SK-N-SH treated with all-trans-retinoic acid at 6 μM for 48 hours (cell line): ENCODE measurements around the gene PRKCZ.

ENCODE experiments used
- ATAC-seq: fragments of 200-7000 bp; cut with Tn5 transposase; 3 replicates; pipeline ENCODE4 v1.9.1; 2020; ENCODE audit warnings: mild to moderate bottlenecking, moderate library complexity
- ARNTL ChIP-seq: fragments of 450-650 bp; formaldehyde crosslinking; IDR thresholded peaks from 2 replicates; pipeline ENCODE4 v1.5.0; 2020; ENCODE audit warnings: low read depth, mild to moderate bottlenecking, moderate library complexity, borderline replicate concordance
- CREB5 ChIP-seq: fragments of 250-450 bp; sonication (Bioruptor Pico); IDR thresholded peaks from 2 replicates; pipeline ENCODE4 v1.5.1; 2020; ENCODE audit warnings: low read depth, mild to moderate bottlenecking, moderate library complexity
- CSDC2 ChIP-seq: fragments of 250-450 bp; sonication (Bioruptor Pico); IDR thresholded peaks from 2 replicates; pipeline ENCODE4 v1.5.0; 2020; ENCODE audit warnings: mild to moderate bottlenecking, moderate library complexity
- CSRNP3 ChIP-seq: fragments of 250-450 bp; sonication (Bioruptor Pico); IDR thresholded peaks from 2 replicates; pipeline ENCODE4 v1.5.1; 2021; ENCODE audit warnings: mild to moderate bottlenecking, moderate library complexity
- ESRRG ChIP-seq: fragments of 250-450 bp; sonication (Bioruptor Pico); IDR thresholded peaks from 2 replicates; pipeline ENCODE4 v1.6.1; 2021; ENCODE audit warnings: mild to moderate bottlenecking
- GLIS3 ChIP-seq: fragments of 250-450 bp; sonication (Bioruptor Pico); IDR thresholded peaks from 2 replicates; pipeline ENCODE4 v1.5.0; 2020; ENCODE audit warnings: mild to moderate bottlenecking, moderate library complexity
- ISL1 ChIP-seq: fragments of 250-450 bp; sonication (Bioruptor Pico); IDR thresholded peaks from 2 replicates; pipeline ENCODE4 v2.1.2; 2022; ENCODE audit warnings: mild to moderate bottlenecking, moderate library complexity
- OSR1 ChIP-seq: fragments of 250-450 bp; sonication (Bioruptor Pico); IDR thresholded peaks from 2 replicates; pipeline ENCODE4 v1.8.0; 2022; ENCODE audit warnings: moderate library complexity, mild to moderate bottlenecking, inconsistent platforms
- PATZ1 ChIP-seq: fragments of 250-450 bp; sonication (Bioruptor Pico); IDR thresholded peaks from 2 replicates; pipeline ENCODE4 v1.8.0; 2020; ENCODE audit warnings: mild to moderate bottlenecking, moderate library complexity, borderline replicate concordance
- POU6F1 ChIP-seq: fragments of 250-450 bp; sonication (Bioruptor Pico); IDR thresholded peaks from 2 replicates; pipeline ENCODE4 v1.8.0; 2021; ENCODE audit warnings: low read depth, mild to moderate bottlenecking, moderate library complexity, borderline replicate concordance
- PPARA ChIP-seq: fragments of 250-450 bp; sonication (Bioruptor Pico); IDR thresholded peaks from 2 replicates; pipeline ENCODE4 v1.5.0; 2020; ENCODE audit warnings: mild to moderate bottlenecking, borderline replicate concordance
- RARB ChIP-seq: fragments of 250-450 bp; sonication (Bioruptor Pico); IDR thresholded peaks from 2 replicates; pipeline ENCODE4 v1.8.0; 2021; ENCODE audit warnings: mild to moderate bottlenecking, moderate library complexity
- SNAI2 ChIP-seq: fragments of 250-450 bp; sonication (Bioruptor Pico); IDR thresholded peaks from 2 replicates; pipeline ENCODE4 v1.5.0; 2020; ENCODE audit warnings: mild to moderate bottlenecking, moderate library complexity
- TCF4 ChIP-seq: fragments of 250-450 bp; sonication (Bioruptor Pico); IDR thresholded peaks from 2 replicates; pipeline ENCODE4 v1.8.0; 2021; ENCODE audit warnings: mild to moderate bottlenecking, moderate library complexity, borderline replicate concordance
- TSHZ2 ChIP-seq: fragments of 250-450 bp; sonication (Bioruptor Pico); IDR thresholded peaks from 2 replicates; pipeline ENCODE4 v1.5.0; 2020; ENCODE audit warnings: mild to moderate bottlenecking, moderate library complexity
- ZC3H10 ChIP-seq: fragments of 250-450 bp; sonication (Bioruptor Pico); IDR thresholded peaks from 2 replicates; pipeline ENCODE4 v1.5.1; 2021; ENCODE audit warnings: mild to moderate bottlenecking, moderate library complexity
- ZFP3 ChIP-seq: fragments of 250-450 bp; sonication (Bioruptor Pico); IDR thresholded peaks from 2 replicates; pipeline ENCODE4 v1.5.0; 2020; ENCODE audit warnings: mild to moderate bottlenecking, moderate library complexity
- ZFP30 ChIP-seq: fragments of 450-650 bp; formaldehyde crosslinking; IDR thresholded peaks from 2 replicates; pipeline ENCODE4 v1.5.0; 2022; ENCODE audit warnings: mild to moderate bottlenecking, moderate library complexity
- ZNF565 ChIP-seq: fragments of 450-650 bp; formaldehyde crosslinking; conservative IDR thresholded peaks from 2 replicates; pipeline ENCODE4 v1.5.0; 2020; ENCODE audit warnings: low read depth, mild to moderate bottlenecking, moderate library complexity
- ZNF70 ChIP-seq: fragments of 450-650 bp; formaldehyde crosslinking; IDR thresholded peaks from 2 replicates; pipeline ENCODE4 v1.5.0; 2020; ENCODE audit warnings: mild to moderate bottlenecking, moderate library complexity
- ZNF8 ChIP-seq: fragments of 450-650 bp; formaldehyde crosslinking; IDR thresholded peaks from 2 replicates; pipeline ENCODE4 v1.5.0; 2020; ENCODE audit warnings: mild to moderate bottlenecking, moderate library complexity

PRKCZ gene

GRCh38 chr1:2095394-2095793 is 45.2 kb downstream of the PRKCZ start:
- TF ChIP-seq ZC3H10 (CRISPR knock-in tag) = no peak
- no peak for TF ChIP-seq TCF4 (CRISPR knock-in tag)
- no peak for TF ChIP-seq RARB (CRISPR knock-in tag)
- no peak for TF ChIP-seq ZNF565 (CRISPR knock-in tag)
- TF ChIP-seq ESRRG = no peak
- no peak for TF ChIP-seq TSHZ2 (CRISPR knock-in tag)
- TF ChIP-seq ZNF70 (CRISPR knock-in tag) = no peak
- TF ChIP-seq ISL1 = no peak
- no peak for TF ChIP-seq ZFP3
- no peak for TF ChIP-seq CSDC2 (CRISPR knock-in tag)
- TF ChIP-seq ZNF8 (CRISPR knock-in tag) = no peak
- TF ChIP-seq PPARA (CRISPR knock-in tag) = no peak
- TF ChIP-seq OSR1 (CRISPR knock-in tag) = no peak
- no peak for TF ChIP-seq ZFP30 (CRISPR knock-in tag)
- TF ChIP-seq ARNTL = no peak
- TF ChIP-seq SNAI2 (CRISPR knock-in tag) = no peak
- TF ChIP-seq CSRNP3 (CRISPR knock-in tag) = no peak
- TF ChIP-seq POU6F1 (CRISPR knock-in tag) = no peak
- no peak for TF ChIP-seq CREB5 (CRISPR knock-in tag)
- ATAC-seq = no peak

GRCh38 chr1:2095981-2096736 is 45.9 kb downstream of the PRKCZ start:
- no peak for ATAC-seq
- no peak for TF ChIP-seq CSRNP3 (CRISPR knock-in tag)
- no peak for TF ChIP-seq CSDC2 (CRISPR knock-in tag)
- no peak for TF ChIP-seq ISL1
- TF ChIP-seq ESRRG = no peak
- no peak for TF ChIP-seq CREB5 (CRISPR knock-in tag)
- no peak for TF ChIP-seq PATZ1 (CRISPR knock-in tag)
- no peak for TF ChIP-seq OSR1 (CRISPR knock-in tag)
- no peak for TF ChIP-seq TSHZ2 (CRISPR knock-in tag)
- no peak for TF ChIP-seq PPARA (CRISPR knock-in tag)
- no peak for TF ChIP-seq GLIS3 (CRISPR knock-in tag)
- no peak for TF ChIP-seq POU6F1 (CRISPR knock-in tag)
- TF ChIP-seq SNAI2 (CRISPR knock-in tag) = no peak
- TF ChIP-seq ZFP30 (CRISPR knock-in tag) = no peak
- TF ChIP-seq RARB (CRISPR knock-in tag) = no peak
- no peak for TF ChIP-seq ZNF8 (CRISPR knock-in tag)
- no peak for TF ChIP-seq ZFP3
